H9 (cell line): ENCODE measurements around the gene CD59. TPM values are rescaled to one million over a fixed set of nuclear protein-coding genes. Genes with fewer than 3 reads are reported as not detected.
A peak's percentile ranks its signal among the peaks of the same experiment; 100 is the strongest.

ENCODE experiments used
- DNase-seq: peaks from one replicate; pipeline ENCODE4 v3.0.0-alpha.2; 2017
- H2AFZ ChIP-seq: one replicate; pipeline ENCODE4 v1.6.1; 2013; ENCODE audit warnings: mild to moderate bottlenecking, low read length, control low read depth, moderate library complexity
- H2AK5ac ChIP-seq: 2 replicates; pipeline ENCODE4 v1.6.1; 2013; ENCODE audit warnings: low read length, control low read depth, mixed read lengths; ENCODE audit not compliant: insufficient read length
- H2BK120ac ChIP-seq: one replicate; pipeline ENCODE4 v1.6.1; 2013; ENCODE audit warnings: low read depth, mild to moderate bottlenecking, low read length, control low read depth, inconsistent platforms; ENCODE audit not compliant: poor library complexity, severe bottlenecking
- H2BK12ac ChIP-seq: 2 replicates; pipeline ENCODE4 v1.6.1; 2013; ENCODE audit warnings: low read length, control low read depth, mixed read lengths, low read depth; ENCODE audit not compliant: insufficient read length
- H2BK15ac ChIP-seq: 2 replicates; pipeline ENCODE4 v1.6.1; 2013; ENCODE audit warnings: low read depth, low read length, control low read depth
- H2BK20ac ChIP-seq: one replicate; pipeline ENCODE4 v1.6.1; 2013; ENCODE audit warnings: low read depth, mild to moderate bottlenecking, low read length, control low read depth, inconsistent platforms; ENCODE audit not compliant: poor library complexity, severe bottlenecking
- H2BK5ac ChIP-seq: 2 replicates; pipeline ENCODE4 v1.6.1; 2013; ENCODE audit warnings: low read length, control low read depth, mixed read lengths; ENCODE audit not compliant: insufficient read length
- H3K14ac ChIP-seq: 2 replicates; pipeline ENCODE4 v1.6.1; 2013; ENCODE audit warnings: low read length, control low read depth; ENCODE audit not compliant: insufficient read depth
- H3K18ac ChIP-seq: 2 replicates; pipeline ENCODE4 v1.6.1; 2013; ENCODE audit warnings: low read depth, mild to moderate bottlenecking, mixed read lengths, low read length, control low read depth; ENCODE audit not compliant: insufficient read length
- H3K23ac ChIP-seq: 2 replicates; pipeline ENCODE4 v1.6.1; 2013; ENCODE audit warnings: low read length, control low read depth, mixed read lengths, low read depth; ENCODE audit not compliant: insufficient read length
- H3K23me2 ChIP-seq: 2 replicates; pipeline ENCODE4 v1.6.1; 2013; ENCODE audit warnings: low read depth, mild to moderate bottlenecking, mixed read lengths, low read length, control low read depth; ENCODE audit not compliant: insufficient read length, poor library complexity, severe bottlenecking
- H3K27ac ChIP-seq: 2 replicates; pipeline ENCODE4 v1.5.1; 2013; ENCODE audit warnings: low read length, control low read depth, mixed read lengths, low read depth; ENCODE audit not compliant: insufficient read length
- H3K27me3 ChIP-seq: 2 replicates; pipeline ENCODE4 v1.6.1; 2013; ENCODE audit warnings: low read length, control low read depth, inconsistent platforms; ENCODE audit not compliant: insufficient read depth
- H3K4ac ChIP-seq: 2 replicates; pipeline ENCODE4 v1.6.1; 2013; ENCODE audit warnings: low read depth, mild to moderate bottlenecking, control low read depth, inconsistent platforms, low read length, moderate library complexity
- H3K4me1 ChIP-seq: 2 replicates; pipeline ENCODE4 v1.6.1; 2013; ENCODE audit warnings: low read length, control low read depth, inconsistent platforms; ENCODE audit not compliant: insufficient read depth
- H3K4me2 ChIP-seq: 2 replicates; pipeline ENCODE4 v1.6.1; 2013; ENCODE audit warnings: low read length, control low read depth, mixed read lengths; ENCODE audit not compliant: insufficient read length, insufficient read depth
- H3K56ac ChIP-seq: 2 replicates; pipeline ENCODE4 v1.6.1; 2013; ENCODE audit warnings: low read depth, mild to moderate bottlenecking, mixed read lengths, low read length, control low read depth; ENCODE audit not compliant: insufficient read length
- H3K79me1 ChIP-seq: 2 replicates; pipeline ENCODE4 v1.6.1; 2013; ENCODE audit warnings: low read depth, mild to moderate bottlenecking, moderate library complexity, low read length, control low read depth, inconsistent platforms; ENCODE audit not compliant: insufficient read depth, poor library complexity, severe bottlenecking
- H3K79me2 ChIP-seq: 2 replicates; pipeline ENCODE4 v1.6.1; 2013; ENCODE audit warnings: low read length, control low read depth, inconsistent platforms; ENCODE audit not compliant: insufficient read depth
- H3K9ac ChIP-seq: 2 replicates; pipeline ENCODE4 v1.6.1; 2013; ENCODE audit warnings: low read length, control low read depth, mixed read lengths; ENCODE audit not compliant: insufficient read length; ENCODE audit errors: extremely low read depth
- H3K9me3 ChIP-seq: one replicate; pipeline ENCODE4 v1.6.1; 2013; ENCODE audit warnings: low read depth, low read length, inconsistent platforms; ENCODE audit not compliant: control insufficient read depth
- H3T11ph ChIP-seq: one replicate; pipeline ENCODE4 v1.6.1; 2013; ENCODE audit warnings: mild to moderate bottlenecking, low read length, control low read depth, inconsistent platforms
- H4K20me1 ChIP-seq: one replicate; pipeline ENCODE4 v1.6.1; 2013; ENCODE audit not compliant: control insufficient read depth, insufficient read length, insufficient read depth
- H4K5ac ChIP-seq: 2 replicates; pipeline ENCODE4 v1.6.1; 2013; ENCODE audit warnings: low read depth, mild to moderate bottlenecking, mixed read lengths, low read length, control low read depth; ENCODE audit not compliant: insufficient read length
- H4K8ac ChIP-seq: replicated peaks from 2 replicates; pipeline ENCODE4 v1.6.1; 2013; ENCODE audit warnings: low read length, control low read depth, mixed read lengths, low read depth; ENCODE audit not compliant: insufficient read length
- H4K91ac ChIP-seq: 2 replicates; pipeline ENCODE4 v1.6.1; 2013; ENCODE audit warnings: low read depth, mild to moderate bottlenecking, moderate library complexity, mixed read lengths, low read length, control low read depth; ENCODE audit not compliant: insufficient read length
- H3K27ac Mint-ChIP-seq, 3 experiments: 2 replicates in 2 of 3; 3 replicates in 1 of 3; pipeline ENCODE4 v1.8.0; 2020 to 2021; ENCODE audit warnings: mixed read lengths in 3 of 3, mild to moderate bottlenecking in 1 of 3, moderate library complexity in 1 of 3
- H3K27me3 Mint-ChIP-seq: 2 replicates; pipeline ENCODE4 v1.8.0; 2021; ENCODE audit warnings: low read depth, mild to moderate bottlenecking, moderate library complexity, mixed read lengths
- H3K36me3 Mint-ChIP-seq, 3 experiments: 2 replicates in 2 of 3; 3 replicates in 1 of 3; pipeline ENCODE4 v1.8.0; 2020 to 2021; ENCODE audit warnings: low read depth in 3 of 3, mixed read lengths in 3 of 3; ENCODE audit not compliant: insufficient read depth in 1 of 3
- H3K4me1 Mint-ChIP-seq, 2 experiments: 2 replicates each; pipeline ENCODE4 v1.8.0; 2020; ENCODE audit warnings: mixed read lengths in 2 of 2
- H3K4me3 Mint-ChIP-seq, 2 experiments: 2 replicates in 1 of 2; 3 replicates in 1 of 2; pipeline ENCODE4 v1.8.0; 2020 to 2021; ENCODE audit warnings: mild to moderate bottlenecking in 2 of 2, mixed read lengths in 2 of 2, moderate library complexity in 1 of 2
- H3K9me3 Mint-ChIP-seq, 2 experiments: 2 replicates in 1 of 2; 3 replicates in 1 of 2; pipeline ENCODE4 v1.8.0; 2020; ENCODE audit warnings: mild to moderate bottlenecking in 2 of 2, mixed read lengths in 2 of 2, moderate library complexity in 1 of 2
- WGBS: extraction: QIAGEN DNeasy Blood & Tissue Kit; methylation state at CpG from one replicate; pipeline ENCODE4 v1.1.7; 2013; ENCODE audit warnings: missing lambda C conversion rate, low lambda C conversion rate, mixed read lengths; ENCODE audit not compliant: insufficient read length; ENCODE audit errors: extremely low coverage; 5-methylcytosine and 5-hydroxymethylcytosine counted together
- total RNA-seq: library from RNA; stranded (reverse); gene quantifications from 2 replicates; pipeline ENCODE4 v1.2.1, GENCODE V29; 2021
- TF ChIP-seq, protein P1 (sequence below): fragments of 200-600 bp; sonication (generic); conservative IDR thresholded peaks from 3 replicates; pipeline ENCODE4 v1.8.0; 2021; ENCODE audit warnings: antibody characterized with exemption, mild to moderate bottlenecking

CD59 gene
- total RNA-seq, 1 experiment from 2014 or later, result 91.5 TPM

DNA sequence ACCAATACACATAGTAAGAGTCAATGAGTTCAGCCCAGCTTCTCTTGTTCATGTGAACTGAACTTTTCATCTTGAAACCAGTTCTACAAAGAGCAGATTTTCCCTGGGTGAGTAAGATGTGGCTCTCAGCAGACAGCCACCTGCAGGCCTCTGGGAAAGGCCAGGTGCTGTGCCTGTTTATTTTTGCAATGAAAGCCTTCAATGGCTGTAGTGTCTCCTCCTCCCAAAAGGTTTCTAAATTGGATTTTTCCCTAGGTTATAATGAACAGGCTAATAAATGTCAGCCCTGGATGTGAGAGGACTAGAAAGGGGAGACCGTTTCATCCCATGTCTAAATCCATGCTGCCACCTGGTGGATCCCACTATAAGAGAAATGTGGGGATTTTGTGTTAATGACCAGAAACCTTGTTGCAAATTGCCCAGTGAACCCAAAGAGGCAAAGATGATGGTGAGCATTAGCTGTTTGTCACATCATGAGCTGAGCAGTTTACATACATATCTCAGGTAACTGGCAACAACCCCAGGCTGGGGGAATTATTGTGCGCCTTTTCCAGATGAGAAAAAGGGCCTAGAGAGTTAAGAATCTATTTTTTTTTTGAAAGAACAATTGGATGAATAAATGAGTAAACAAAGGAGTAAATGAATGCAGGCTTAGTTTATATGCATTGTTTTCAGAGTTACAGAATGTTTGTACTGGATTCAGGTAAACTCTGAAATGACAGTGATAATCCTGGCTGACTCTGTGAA lies 48.3 kb downstream of the CD59 start:
- no peak overlapping the region for H4K5ac ChIP-seq
- H3K79me1 ChIP-seq, result no peaks in the 10 kb centered on the region
- Mint-ChIP-seq H3K27ac (no peak overlapping the region), H3K4me3 (no peak overlapping the region), H3K9me3 (no peaks in the 10 kb centered on the region), H3K4me1 (peaks cover 43 to 44% of the 10 kb centered on the region in 2 experiments), H3K27me3 (no peaks in the 10 kb centered on the region), H3K36me3 (no peaks in the 10 kb centered on the region)
- no peak overlapping the region for H3T11ph ChIP-seq
- no peaks in the 10 kb centered on the region for H3K9me3 ChIP-seq
- no peak overlapping the region for H3K4me2 ChIP-seq
- H3K14ac ChIP-seq, result no peak overlapping the region
- no CpG with 5 or more reads among the region's 2 CpGs for whole genome bisulfite sequencing
- H3K23ac ChIP-seq, result no peak overlapping the region
- TF ChIP-seq, protein P1, sequence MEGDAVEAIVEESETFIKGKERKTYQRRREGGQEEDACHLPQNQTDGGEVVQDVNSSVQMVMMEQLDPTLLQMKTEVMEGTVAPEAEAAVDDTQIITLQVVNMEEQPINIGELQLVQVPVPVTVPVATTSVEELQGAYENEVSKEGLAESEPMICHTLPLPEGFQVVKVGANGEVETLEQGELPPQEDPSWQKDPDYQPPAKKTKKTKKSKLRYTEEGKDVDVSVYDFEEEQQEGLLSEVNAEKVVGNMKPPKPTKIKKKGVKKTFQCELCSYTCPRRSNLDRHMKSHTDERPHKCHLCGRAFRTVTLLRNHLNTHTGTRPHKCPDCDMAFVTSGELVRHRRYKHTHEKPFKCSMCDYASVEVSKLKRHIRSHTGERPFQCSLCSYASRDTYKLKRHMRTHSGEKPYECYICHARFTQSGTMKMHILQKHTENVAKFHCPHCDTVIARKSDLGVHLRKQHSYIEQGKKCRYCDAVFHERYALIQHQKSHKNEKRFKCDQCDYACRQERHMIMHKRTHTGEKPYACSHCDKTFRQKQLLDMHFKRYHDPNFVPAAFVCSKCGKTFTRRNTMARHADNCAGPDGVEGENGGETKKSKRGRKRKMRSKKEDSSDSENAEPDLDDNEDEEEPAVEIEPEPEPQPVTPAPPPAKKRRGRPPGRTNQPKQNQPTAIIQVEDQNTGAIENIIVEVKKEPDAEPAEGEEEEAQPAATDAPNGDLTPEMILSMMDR, result peak; percentile 90
- no peak overlapping the region for H3K27ac ChIP-seq
- H3K4ac ChIP-seq, result no peak overlapping the region
- no peaks in the 10 kb centered on the region for H3K23me2 ChIP-seq
- no peak overlapping the region for H3K18ac ChIP-seq
- DNase-seq, result no peak
- H3K56ac ChIP-seq, result no peak overlapping the region
- H4K20me1 ChIP-seq, result no peaks in the 10 kb centered on the region
- no peak overlapping the region for H2BK12ac ChIP-seq
- H2BK15ac ChIP-seq, result no peak overlapping the region
- no peak overlapping the region for H2BK120ac ChIP-seq
- H3K9ac ChIP-seq, result no peak overlapping the region
- H2BK20ac ChIP-seq, result no peak overlapping the region
- no peak overlapping the region for H2AFZ ChIP-seq
- peaks cover 17% of the 10 kb centered on the region; the same call in 1 of the 2 replicates for H3K4me1 ChIP-seq
- no peaks in the 10 kb centered on the region for H3K27me3 ChIP-seq
- no peak overlapping the region for H2BK5ac ChIP-seq
- H3K79me2 ChIP-seq, result no peaks in the 10 kb centered on the region
- H4K91ac ChIP-seq, result no peak overlapping the region
- no peak overlapping the region for H4K8ac ChIP-seq
- H2AK5ac ChIP-seq, result no peak overlapping the region
